G401 (cell line): ENCODE results near the gene PTH1R. TPM values are rescaled to one million over a fixed set of nuclear protein-coding genes. Genes with fewer than 3 reads are reported as not detected.

Experiments used
- DNase-seq: peaks from one replicate; pipeline ENCODE4 v3.0.0-alpha.2; 2015; ENCODE audit warnings: low spot score
- in situ Hi-C: cut with HindIII; loops from 2 replicates; pipeline ENCODE4 v1.10.0; 2016; ENCODE audit warnings: low sequenced_read_pairs, mixed read lengths
- total RNA-seq: library from RNA; depleted of rRNA; stranded (reverse); fragments of >200 nt; shearing (Covaris generic); gene quantifications from 2 replicates; pipeline ENCODE4 v1.2.3, GENCODE V29; 2014

The PTH1R gene
- total RNA-seq, 1 experiment from 2014 or later = 14.8 TPM

GRCh38 chr3:46922871-46923558, 45.5 kb downstream of the PTH1R start:
- in situ Hi-C loops = no loop called here
- no peak for DNase-seq

GRCh38 chr3:46923559-46924350, 46.2 kb downstream of the PTH1R start:
- DNase-seq = no peak
- in situ Hi-C loops = no loop called here

DNA sequence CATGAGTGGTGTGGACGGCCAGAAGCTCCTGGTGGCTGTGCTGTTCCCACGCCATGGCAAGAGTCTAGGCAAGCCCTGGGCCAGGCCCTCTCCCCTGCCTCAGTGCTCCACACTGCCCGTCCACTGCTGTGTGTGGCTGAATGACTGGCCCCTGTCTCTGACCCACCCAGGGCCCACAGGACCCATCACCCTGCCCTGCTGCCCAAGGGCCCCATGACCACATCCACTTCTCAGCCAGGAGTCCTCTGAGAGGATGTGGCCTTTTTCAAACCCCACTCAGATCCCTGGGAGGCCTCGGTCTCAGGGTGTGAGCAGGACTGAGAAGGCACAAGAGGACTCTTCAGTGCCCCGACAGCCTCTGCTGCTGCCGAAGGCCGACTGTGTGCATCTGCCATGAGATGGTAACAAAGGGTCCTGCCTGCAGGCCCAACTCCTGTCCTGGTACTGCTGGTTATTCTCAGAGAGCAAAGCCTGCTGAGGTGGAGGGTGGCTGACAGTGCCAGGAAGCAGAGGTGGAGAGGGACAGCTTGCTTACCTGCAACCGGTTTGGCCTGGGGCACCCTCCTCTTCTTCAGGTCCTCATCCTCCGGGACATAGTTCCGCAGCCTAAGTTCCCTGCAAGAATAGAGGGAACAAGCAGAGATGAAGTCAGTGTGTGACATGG, 47.5 kb downstream of the PTH1R start:
- DNase-seq = no peak
- in situ Hi-C loops = no loop called here

DNA sequence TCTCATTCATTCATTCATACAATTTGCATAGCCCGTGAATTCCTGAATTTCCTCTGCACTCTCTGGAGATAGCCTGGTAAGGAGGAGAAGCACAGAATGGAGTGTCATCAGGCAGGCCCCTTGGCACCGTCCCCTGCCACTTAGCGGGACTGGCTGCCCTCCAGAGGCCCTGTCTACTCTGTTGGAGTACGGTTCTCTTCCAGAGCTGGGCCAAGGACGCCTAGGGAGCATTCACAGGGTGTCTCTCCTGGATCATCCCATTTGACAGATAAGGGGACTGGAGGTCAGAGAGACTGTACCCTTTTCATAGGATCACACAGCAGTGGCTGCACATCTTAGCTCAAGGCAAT, 48.0 kb downstream of the PTH1R start:
- peak; percentile 43 for DNase-seq
- in situ Hi-C loops = no loop called here

GRCh38 chr3:46926039-46926438, 48.5 kb downstream of the PTH1R start:
- in situ Hi-C loops = no loop called here
- DNase-seq = no peak

GRCh38 chr3:46926447-46926846, 48.9 kb downstream of the PTH1R start:
- DNase-seq = no peak
- in situ Hi-C loops = no loop called here

- in situ Hi-C loops = no loop called here
- DNase-seq = no peak
Observed at GRCh38 chr3:46926871-46927717, 49.6 kb downstream of the PTH1R start.

- in situ Hi-C loops = no loop called here
- DNase-seq = no peak
Observed at GRCh38 chr3:46927718-46928073, 50.2 kb downstream of the PTH1R start.

GRCh38 chr3:46928282-46928681, 50.8 kb downstream of the PTH1R start:
- in situ Hi-C loops = no loop called here

DNA sequence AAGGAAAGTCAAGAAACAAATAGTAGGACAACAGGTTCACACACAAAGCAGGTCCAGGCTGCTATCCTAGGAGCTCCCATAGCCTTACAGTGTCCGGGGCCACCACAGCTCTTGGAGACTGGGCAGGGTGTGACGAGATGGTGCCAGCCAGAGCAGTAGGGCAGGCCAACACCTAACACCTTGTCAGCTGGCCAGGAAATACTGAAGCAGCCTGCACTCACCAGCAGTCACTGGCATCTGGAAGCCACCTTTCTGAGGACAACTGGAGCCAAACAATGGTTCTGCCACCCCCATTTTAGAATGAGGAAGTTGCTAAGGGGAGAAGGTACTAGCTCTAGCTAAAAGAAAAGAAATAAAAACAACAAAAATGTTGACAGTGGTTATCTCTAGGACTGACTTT, 51.8 kb downstream of the PTH1R start:
- in situ Hi-C loops = no loop called here
- DNase-seq = no peak

More at GRCh38 chr3:46928282-46928681, 50.8 kb downstream of the PTH1R start:
- DNase-seq = no peak

- DNase-seq = peak; percentile 53
- in situ Hi-C loops = no loop called here
Observed at GRCh38 chr3:46930166-46930944, 52.8 kb downstream of the PTH1R start.

GRCh38 chr3:46930945-46931403, 53.5 kb downstream of the PTH1R start:
- DNase-seq = no peak
- in situ Hi-C loops = no loop called here

- no peak for DNase-seq
- in situ Hi-C loops = no loop called here
Observed at GRCh38 chr3:46931631-46932331, 54.3 kb downstream of the PTH1R start.

GRCh38 chr3:46932455-46933225, 55.1 kb downstream of the PTH1R start:
- DNase-seq = no peak
- in situ Hi-C loops = no loop called here

- in situ Hi-C loops = no loop called here
- DNase-seq = no peak
Observed at GRCh38 chr3:46933261-46933660, 55.7 kb downstream of the PTH1R start.

DNA sequence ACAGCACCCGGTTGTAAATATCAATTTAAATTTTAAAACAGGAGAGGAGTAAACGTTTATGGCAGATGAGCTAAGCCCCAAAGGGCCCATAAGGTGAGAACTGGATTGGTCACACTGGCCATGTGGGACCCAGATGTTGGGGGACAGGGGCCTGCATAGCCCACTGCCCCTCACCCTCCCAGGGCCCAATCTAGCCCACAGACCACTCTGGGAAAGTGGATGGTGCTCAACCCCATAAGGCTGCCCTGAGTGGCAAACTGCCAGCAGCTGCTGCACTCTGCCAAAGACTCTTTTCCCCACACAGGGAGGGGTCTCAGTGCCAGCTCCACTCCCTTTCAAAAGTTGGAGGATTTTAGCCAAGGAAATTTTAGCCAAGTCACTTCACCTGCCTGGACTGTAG, 56.6 kb downstream of the PTH1R start:
- in situ Hi-C loops = no loop called here
- no peak for DNase-seq

GRCh38 chr3:46934498-46935167, 57.1 kb downstream of the PTH1R start:
- DNase-seq = no peak
- in situ Hi-C loops = no loop called here
